ENCODE results near the gene PLCB4. TPM values are rescaled to one million over a fixed set of nuclear protein-coding genes. Genes with fewer than 3 reads are reported as not detected.

Gene PLCB4
- total and polyA plus RNA-seq, 8 donors, result 0.56 to 9.3 (median 2.3) TPM

GRCh38 chr20:9490161-9490560, 421.3 kb downstream of the PLCB4 start:
- H3K4me1 ChIP-seq, result no peaks in the 10 kb centered on the region
- 63 to 75% methylated on average over 3 of the region's 3 CpGs for WGBS, 2 donors
- no peak for FAIRE-seq
- H3K27me3 ChIP-seq, result no peaks in the 10 kb centered on the region
- no peak overlapping the region for H3K27ac ChIP-seq
- no peak for DNase-seq
- no peak overlapping the region for H3K4me3 ChIP-seq
- H3K9me3 ChIP-seq, result no peaks in the 10 kb centered on the region
- TF ChIP-seq, protein P1, sequence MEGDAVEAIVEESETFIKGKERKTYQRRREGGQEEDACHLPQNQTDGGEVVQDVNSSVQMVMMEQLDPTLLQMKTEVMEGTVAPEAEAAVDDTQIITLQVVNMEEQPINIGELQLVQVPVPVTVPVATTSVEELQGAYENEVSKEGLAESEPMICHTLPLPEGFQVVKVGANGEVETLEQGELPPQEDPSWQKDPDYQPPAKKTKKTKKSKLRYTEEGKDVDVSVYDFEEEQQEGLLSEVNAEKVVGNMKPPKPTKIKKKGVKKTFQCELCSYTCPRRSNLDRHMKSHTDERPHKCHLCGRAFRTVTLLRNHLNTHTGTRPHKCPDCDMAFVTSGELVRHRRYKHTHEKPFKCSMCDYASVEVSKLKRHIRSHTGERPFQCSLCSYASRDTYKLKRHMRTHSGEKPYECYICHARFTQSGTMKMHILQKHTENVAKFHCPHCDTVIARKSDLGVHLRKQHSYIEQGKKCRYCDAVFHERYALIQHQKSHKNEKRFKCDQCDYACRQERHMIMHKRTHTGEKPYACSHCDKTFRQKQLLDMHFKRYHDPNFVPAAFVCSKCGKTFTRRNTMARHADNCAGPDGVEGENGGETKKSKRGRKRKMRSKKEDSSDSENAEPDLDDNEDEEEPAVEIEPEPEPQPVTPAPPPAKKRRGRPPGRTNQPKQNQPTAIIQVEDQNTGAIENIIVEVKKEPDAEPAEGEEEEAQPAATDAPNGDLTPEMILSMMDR (IDR thresholded peaks at IDR 0.05), result no peak
- intact Hi-C loops (cut with DNase I), result no loop called here
- ATAC-seq, result no peak
- no peaks in the 10 kb centered on the region for H3K36me3 ChIP-seq

DNA sequence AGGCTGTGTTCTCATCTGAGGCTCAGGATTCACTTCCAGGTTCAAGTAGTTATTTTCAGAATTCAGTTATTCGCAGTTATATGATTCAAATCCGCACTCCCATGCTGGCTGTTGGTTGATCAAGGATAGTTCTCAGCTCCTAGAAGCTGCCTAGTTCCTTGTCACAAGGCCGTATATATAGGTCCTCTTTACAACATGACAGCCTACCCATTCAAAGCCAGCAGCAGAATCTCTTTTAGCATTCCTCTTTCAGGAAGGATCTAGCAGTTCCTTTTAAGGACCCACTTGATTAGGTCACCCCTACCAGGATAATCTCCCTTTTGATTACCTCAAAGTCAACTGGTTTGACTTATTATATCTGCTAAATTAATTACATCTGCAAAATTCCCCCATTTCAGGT, 421.7 kb downstream of the PLCB4 start:
- FAIRE-seq (no peak), DNase-seq (no peak), ATAC-seq (no peak)
- no peaks in the 10 kb centered on the region for H3K36me3 ChIP-seq
- H3K27me3 ChIP-seq, result no peaks in the 10 kb centered on the region
- TF ChIP-seq, protein P1 (IDR thresholded peaks at IDR 0.05), result no peak
- H3K4me1 ChIP-seq, result no peaks in the 10 kb centered on the region
- 74 to 82% methylated on average over 3 of the region's 3 CpGs for WGBS, 2 donors
- H3K4me3 ChIP-seq, result no peak overlapping the region
- intact Hi-C loops (cut with DNase I), result no loop called here
- no peaks in the 10 kb centered on the region for H3K9me3 ChIP-seq
- H3K27ac ChIP-seq, result no peak overlapping the region

DNA sequence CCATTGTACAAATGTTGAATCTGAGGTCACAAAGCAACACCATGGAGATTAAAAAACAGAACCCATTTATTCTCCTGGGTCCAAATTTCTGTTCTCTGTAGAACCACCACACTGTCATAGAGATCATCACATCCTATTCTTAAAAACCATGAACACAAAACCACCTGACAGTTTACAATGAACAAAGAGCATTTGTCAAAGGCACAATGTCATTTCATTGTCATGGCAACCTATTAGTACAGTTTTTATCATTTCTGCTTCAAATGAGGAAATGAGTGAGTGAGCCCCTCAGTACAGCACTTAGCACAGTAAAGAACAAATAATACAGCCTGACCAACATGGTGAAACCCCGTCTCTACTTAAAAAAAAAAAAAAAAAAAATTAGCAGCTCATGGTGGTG, 422.4 kb downstream of the PLCB4 start:
- H3K27me3 ChIP-seq, result no peaks in the 10 kb centered on the region
- ATAC-seq (no peak), FAIRE-seq (no peak), DNase-seq (no peak)
- H3K4me3 ChIP-seq, result no peak overlapping the region
- TF ChIP-seq, protein P1 (IDR thresholded peaks at IDR 0.05), result no peak
- no peaks in the 10 kb centered on the region for H3K9me3 ChIP-seq
- no peak overlapping the region for H3K27ac ChIP-seq
- WGBS, 2 donors, result 25 to 45% methylated on average over 1 of the region's 1 CpG
- H3K4me1 ChIP-seq, result no peaks in the 10 kb centered on the region
- no peaks in the 10 kb centered on the region for H3K36me3 ChIP-seq
- intact Hi-C loops (cut with DNase I), result no loop called here

DNA sequence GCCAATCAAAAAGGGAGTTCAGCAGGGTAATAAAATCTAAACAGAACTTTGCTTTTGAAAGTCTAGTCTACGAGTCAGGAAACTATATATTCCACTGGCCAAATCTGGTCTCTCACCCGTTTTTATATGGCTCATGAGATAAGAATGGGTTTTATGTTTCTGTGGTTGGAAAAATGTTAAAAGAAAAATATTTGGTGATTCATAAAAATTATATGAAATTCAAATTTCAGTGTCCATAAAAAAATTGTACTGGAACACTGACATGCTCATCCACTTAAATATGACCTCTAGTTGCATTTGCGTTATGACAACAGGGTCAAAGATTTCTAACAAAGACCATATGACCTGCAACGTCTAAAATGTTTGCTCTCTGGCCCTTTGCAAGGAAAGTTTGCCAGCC, 423.2 kb downstream of the PLCB4 start:
- Histone ChIP-seq H3K27me3 (no peaks in the 10 kb centered on the region), H3K4me3 (no peak overlapping the region), H3K36me3 (no peaks in the 10 kb centered on the region), H3K9me3 (no peaks in the 10 kb centered on the region), H3K4me1 (no peaks in the 10 kb centered on the region), H3K27ac (no peak overlapping the region)
- DNase-seq (no peak), FAIRE-seq (no peak), ATAC-seq (no peak)
- 47 to 62% methylated on average over 4 of the region's 4 CpGs for WGBS, 2 donors
- TF ChIP-seq, protein P1 (IDR thresholded peaks at IDR 0.05), result no peak
- intact Hi-C loops (cut with DNase I), result no loop called here

DNA sequence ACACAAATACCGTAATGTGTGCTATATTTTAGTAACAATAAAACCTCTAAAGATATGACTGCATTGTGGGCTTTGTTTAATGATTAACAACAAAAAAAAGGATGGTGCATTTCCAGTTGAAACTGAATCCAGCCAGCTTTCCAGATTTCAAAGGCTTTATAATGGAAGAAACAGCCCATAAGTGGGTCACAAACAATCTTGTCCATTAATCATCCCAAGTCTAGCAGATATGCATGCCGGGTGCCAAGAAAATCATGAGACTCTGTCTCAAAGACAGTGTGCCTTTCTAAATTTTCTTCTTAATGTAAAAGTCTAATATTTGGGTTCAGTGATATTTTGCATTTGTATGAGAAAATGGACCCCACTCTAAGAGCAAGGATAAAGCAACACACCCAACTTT, 424.9 kb downstream of the PLCB4 start:
- Histone ChIP-seq H3K4me3 (no peak overlapping the region), H3K27me3 (no peaks in the 10 kb centered on the region), H3K9me3 (no peaks in the 10 kb centered on the region), H3K36me3 (no peaks in the 10 kb centered on the region), H3K4me1 (no peaks in the 10 kb centered on the region), H3K27ac (no peak overlapping the region)
- FAIRE-seq, result no peak
- no peak for DNase-seq
- intact Hi-C loops (cut with DNase I), result no loop called here
- TF ChIP-seq, protein P1 (IDR thresholded peaks at IDR 0.05), result no peak
- 27 to 33% methylated on average over 2 of the region's 2 CpGs for WGBS, 2 donors
- ATAC-seq, result peak in 1 of 4 donors; percentile 34

All from pancreas (tissue), 10 donors.